ENCODE data around the gene ATP6V0C. TPM values are rescaled to one million over a fixed set of nuclear protein-coding genes. Genes with fewer than 3 reads are reported as not detected.

The ATP6V0C gene
- total and polyA plus RNA-seq, 2 of the 8 experiments (the other 6 are each of a cell fraction or from before 2014, with no cell fraction given) = 125 to 176 TPM

GRCh38 chr16:2524339-2524938, 10.7 kb downstream of the ATP6V0C start:
- peaks cover 2 to 10% of the 10 kb centered on the region in 2 experiments for H4K20me1 ChIP-seq (replicated peaks in 1 of 2; ENCODE audit: control insufficient read depth in 1 of 2, insufficient read depth in 2 of 2, low read length in 2 of 2)
- H3K9me3 ChIP-seq (ENCODE audit: insufficient read depth in 2 of 2, low read depth in 1 of 2, low read length in 1 of 2) = no peaks in the 10 kb centered on the region
- H3K27me3 ChIP-seq (replicated peaks in 1 of 4; ENCODE audit: control insufficient read depth in 3 of 4, extremely low read depth in 1 of 4, insufficient read depth in 3 of 4, low read length in 3 of 4) = no peaks in the 10 kb centered on the region
- H3K36me3 ChIP-seq (ENCODE audit: control insufficient read depth in 2 of 4, insufficient read depth in 4 of 4, low read length in 3 of 4) = peaks cover 7 to 24% (median 16%) of the 10 kb centered on the region in 4 experiments
- no peak overlapping the region for H2BK120ac ChIP-seq (replicated peaks; ENCODE audit: low read depth, low read length)
- H3K56ac ChIP-seq (replicated peaks; ENCODE audit: insufficient read length, low read depth, low read length) = no peak overlapping the region
- H3K4me2 ChIP-seq (ENCODE audit: insufficient read depth in 1 of 2, low read depth in 2 of 2, low read length in 2 of 2) = no peak overlapping the region
- peaks cover 5% of the 10 kb centered on the region for H3K79me1 ChIP-seq (ENCODE audit: low read depth, low read length)
- no peak overlapping the region for H2BK15ac ChIP-seq (ENCODE audit: low read length)
- FAIRE-seq (no peak), DNase-seq (ENCODE audit: low read depth in 1 of 2, low spot score in 2 of 2) (no peak)
- H2BK5ac ChIP-seq (ENCODE audit: low read depth, low read length) = no peak overlapping the region
- no peak overlapping the region for H2AFZ ChIP-seq (ENCODE audit: low read length)
- H3K4ac ChIP-seq (replicated peaks; ENCODE audit: insufficient read length, low read depth, low read length) = no peak overlapping the region
- H3K9ac ChIP-seq (replicated peaks in 1 of 4; ENCODE audit: extremely low read depth in 1 of 4, low read depth in 3 of 4, low read length in 3 of 4) = no peak overlapping the region
- 89% methylated on average over 9 of the region's 9 CpGs; no CpG with 5 or more reads in 1 of the 2 experiments for WGBS, 2 experiments (ENCODE audit: extremely low coverage in 1 of 2, insufficient coverage in 1 of 2, insufficient read length in 1 of 2, insufficient replicate concordance in 2 of 2, low coverage in 1 of 2, low lambda C conversion rate in 2 of 2, missing lambda C conversion rate in 1 of 2)
- H3K4me3 ChIP-seq (ENCODE audit: extremely low read depth in 1 of 4, insufficient read depth in 2 of 4, low read depth in 3 of 4, low read length in 4 of 4) = no peak overlapping the region
- peaks cover 0 to 6% (median 1%) of the 10 kb centered on the region in 4 experiments; a peak in 3 of 7 replicates for H3K4me1 ChIP-seq (replicated peaks in 1 of 4; ENCODE audit: control insufficient read depth in 3 of 4, insufficient read depth in 4 of 4, low read length in 3 of 4)
- H4K91ac ChIP-seq (replicated peaks; ENCODE audit: insufficient read length, low read length) = no peak overlapping the region
- no peak overlapping the region for H3K14ac ChIP-seq (ENCODE audit: insufficient read length)
- H3K27ac ChIP-seq (ENCODE audit: low read depth, low read length) = no peak overlapping the region
- POLR2A ChIA-PET (ENCODE audit: partially characterized antibody) = interaction anchor here (1.2 to 7.6 kb wide), 4 partner anchors 6 to 13 kb away, joined by 3 to 108 read pairs (median 13); partner anchors contain the start of genes ATP6V0C and CEMP1
- H3K23me2 ChIP-seq (ENCODE audit: low read depth, low read length) = peaks cover 5% of the 10 kb centered on the region; the same call in 1 of the 2 replicates
- no peak overlapping the region for H2BK12ac ChIP-seq (ENCODE audit: low read depth, low read length)
- CTCF ChIA-PET (ENCODE audit: partially characterized antibody) = interaction anchor here (0.6 to 1.7 kb wide), 3 partner anchors 8 to 250 kb away, joined by 3 read pairs; no protein-coding TSS in a partner anchor
- no peak overlapping the region for H3K23ac ChIP-seq (ENCODE audit: insufficient read length)
- no peak overlapping the region for H2BK20ac ChIP-seq (ENCODE audit: low read length)
- H4K5ac ChIP-seq (ENCODE audit: insufficient read length, low read depth, low read length) = no peak overlapping the region
- H4K8ac ChIP-seq (ENCODE audit: extremely low read depth, insufficient read depth, low read length) = no peak overlapping the region
- H3K79me2 ChIP-seq (ENCODE audit: control insufficient read depth in 1 of 2, insufficient read depth in 2 of 2, low read length in 2 of 2) = peaks cover 0 to 8% of the 10 kb centered on the region in 2 experiments; a peak in 1 of 4 replicates
- H2AK5ac ChIP-seq (ENCODE audit: low read depth, low read length) = no peak overlapping the region
- TF ChIP-seq RFX5 (IDR thresholded peaks at IDR 0.05; ENCODE audit: borderline replicate concordance, low read depth, low read length) = no peak
- no peak for TF ChIP-seq SP4 (IDR thresholded peaks at IDR 0.05; ENCODE audit: low read length)
- TF ChIP-seq USF2 (IDR thresholded peaks at IDR 0.05; ENCODE audit: low read length) = no peak
- no peak for TF ChIP-seq RBBP5 (IDR thresholded peaks at IDR 0.05; ENCODE audit: borderline replicate concordance, low read depth, low read length)
- no peak for TF ChIP-seq CREB1 (IDR thresholded peaks at IDR 0.05)
- TF ChIP-seq E2F6 (IDR thresholded peaks at IDR 0.05) = no peak
- TF ChIP-seq KDM4A (IDR thresholded peaks at IDR 0.05; ENCODE audit: low read depth, low read length, severe bottlenecking) = no peak
- no peak for TF ChIP-seq HDAC2 (IDR thresholded peaks at IDR 0.05; ENCODE audit: borderline replicate concordance in 1 of 2, low read depth in 2 of 2, low read length in 2 of 2)
- TF ChIP-seq ZNF274 (IDR thresholded peaks at IDR 0.05; ENCODE audit: borderline replicate concordance, extremely low read depth, low read length) = no peak
- no peak overlapping the region for H3K18ac ChIP-seq (ENCODE audit: extremely low read depth, low read length)

All from H1 (cell line).